DMS53 (cell line): ENCODE measurements around the gene HS3ST2.
"Not testable (repeated sequence)": the region's sequence is repeated elsewhere in the genome, so short reads cannot be mapped to it uniquely, and the experiment has no call there.

Experiments
- DNase-seq: peaks from one replicate; lab custom pipeline; 2025; lab: John Stamatoyannopoulos, UW

HS3ST2 gene

DNA sequence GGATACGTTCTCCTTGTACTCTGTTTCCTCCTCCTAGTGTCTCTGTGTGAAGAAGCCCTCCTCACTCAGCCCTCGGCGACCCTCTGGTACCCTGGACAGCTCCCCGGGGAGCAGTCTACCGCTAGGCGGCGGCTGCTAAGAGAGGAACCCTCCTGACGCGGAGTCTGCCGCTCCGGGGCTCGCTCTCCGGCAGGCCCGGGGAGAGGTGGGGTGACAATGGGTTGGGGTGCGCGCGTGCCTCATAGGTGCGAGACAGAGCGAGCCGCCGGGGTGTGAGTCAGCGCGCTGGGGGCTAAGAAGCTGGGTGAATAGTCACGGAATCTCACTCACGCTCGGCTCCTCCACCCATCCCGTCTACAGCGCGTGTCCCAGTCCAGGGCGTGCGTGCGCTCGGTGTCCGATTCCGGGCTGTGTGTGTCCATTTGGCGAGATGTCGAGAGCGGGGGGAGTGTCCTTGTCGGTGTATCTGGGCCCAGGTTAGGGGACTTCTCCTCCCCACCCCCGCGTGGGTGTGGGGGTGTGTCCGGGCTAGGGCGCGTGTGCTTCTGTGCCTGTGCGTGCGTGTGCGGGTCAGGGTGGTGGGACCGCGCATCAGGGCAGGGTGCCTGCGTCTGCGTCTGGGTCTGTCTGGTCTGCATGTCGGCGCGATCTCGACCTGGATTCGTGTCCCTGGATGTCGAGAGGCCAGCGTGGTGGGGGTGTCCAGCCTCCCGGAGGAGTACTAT, 577 bp upstream of the HS3ST2 start:
- peak; percentile 72 for DNase-seq

GRCh38 chr16:22814711-22815105, 746 bp downstream of the HS3ST2 start:
- DNase-seq, result peak; percentile 68

- DNase-seq, result peak; percentile 22
Measured at GRCh38 chr16:22815863-22816262, 1.9 kb downstream of the HS3ST2 start.

- peak; percentile 82 for DNase-seq
Measured at GRCh38 chr16:22816475-22816874, 2.5 kb downstream of the HS3ST2 start.

- DNase-seq, result not testable (repeated sequence)
Measured at GRCh38 chr16:22818736-22819135, 4.8 kb downstream of the HS3ST2 start.

DNA sequence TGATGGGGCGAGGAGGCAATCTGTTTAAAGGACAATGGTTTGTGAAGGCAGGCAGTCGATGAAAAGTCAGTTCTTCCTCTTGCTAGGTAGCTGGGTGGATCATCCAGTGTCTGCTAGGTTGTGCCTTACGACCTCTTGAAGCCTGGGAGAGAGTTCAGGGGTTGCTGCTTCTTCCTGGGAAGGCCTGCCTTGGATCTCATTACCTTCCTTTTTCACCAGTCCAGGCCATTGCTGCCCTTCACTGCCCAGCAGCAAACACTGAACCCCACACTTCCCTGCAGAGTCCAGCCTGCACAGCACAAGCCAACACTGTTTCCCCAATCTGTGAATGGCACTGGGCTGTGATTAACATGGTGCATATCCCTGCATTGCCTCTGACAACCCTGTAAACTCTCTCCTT, 24.7 kb downstream of the HS3ST2 start:
- no peak for DNase-seq

DNA sequence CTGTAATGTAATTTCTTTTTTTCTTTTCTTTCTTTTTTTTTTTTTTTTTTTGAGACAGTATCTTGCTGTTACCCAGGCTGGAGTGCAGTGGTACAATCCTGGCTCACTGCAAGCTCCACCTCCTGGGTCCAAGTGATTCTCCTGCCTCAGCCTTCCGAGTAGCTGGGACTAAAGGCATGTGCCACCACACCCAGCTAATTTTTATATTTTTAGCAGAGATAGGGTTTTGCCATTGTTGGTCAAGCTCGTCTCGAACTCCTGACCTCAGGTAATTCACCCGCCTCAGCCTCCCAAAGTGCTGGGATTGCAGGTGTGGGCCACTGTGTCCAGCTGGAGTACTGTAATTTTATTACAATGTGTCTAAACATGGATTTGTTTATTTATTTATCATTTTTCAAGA, 28.1 kb downstream of the HS3ST2 start:
- DNase-seq, result not testable (repeated sequence)

GRCh38 chr16:22843122-22843521, 29.2 kb downstream of the HS3ST2 start:
- DNase-seq, result no peak

GRCh38 chr16:22843856-22844255, 29.9 kb downstream of the HS3ST2 start:
- no peak for DNase-seq

- no peak for DNase-seq
Measured at GRCh38 chr16:22844416-22844815, 30.5 kb downstream of the HS3ST2 start.

DNA sequence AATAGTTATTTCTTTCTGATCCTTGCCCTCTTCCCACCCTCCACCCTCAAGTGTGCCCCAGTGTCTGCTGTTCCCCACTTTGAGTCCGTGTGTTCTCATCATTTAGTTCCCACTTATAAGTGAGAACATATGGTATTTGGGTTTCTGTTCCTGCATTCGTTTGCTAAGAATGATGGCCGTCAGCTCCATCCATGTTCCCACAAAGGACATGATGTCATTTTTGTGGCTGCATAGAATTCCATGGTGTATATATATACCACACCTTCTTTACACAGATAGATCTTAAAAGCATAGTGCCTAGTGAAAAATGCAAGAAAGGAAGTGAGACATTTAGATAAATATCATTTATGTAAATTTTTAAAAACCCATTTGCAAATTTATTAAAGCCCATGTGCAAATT, 33.1 kb downstream of the HS3ST2 start:
- no peak for DNase-seq

DNA sequence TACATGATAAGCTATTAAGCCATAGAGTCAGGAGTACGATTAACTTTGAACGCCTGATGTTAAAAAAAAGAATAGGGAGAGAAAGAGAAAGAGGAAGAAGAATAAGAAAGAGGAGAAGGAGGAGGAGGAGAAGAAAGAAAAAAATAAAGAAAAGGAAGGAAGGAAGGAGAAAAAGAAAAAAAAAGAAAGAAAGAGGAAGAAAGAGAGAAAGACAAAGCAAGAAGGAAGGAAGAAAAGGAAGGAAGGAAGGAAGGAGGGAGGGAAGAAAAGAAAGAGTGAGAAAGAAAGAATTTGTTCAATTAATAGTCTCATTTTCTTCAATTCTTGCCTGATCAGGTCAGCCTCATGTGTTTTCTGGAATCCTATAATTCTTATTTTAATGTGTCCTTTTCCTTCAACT, 33.7 kb downstream of the HS3ST2 start:
- DNase-seq, result no peak

DNA sequence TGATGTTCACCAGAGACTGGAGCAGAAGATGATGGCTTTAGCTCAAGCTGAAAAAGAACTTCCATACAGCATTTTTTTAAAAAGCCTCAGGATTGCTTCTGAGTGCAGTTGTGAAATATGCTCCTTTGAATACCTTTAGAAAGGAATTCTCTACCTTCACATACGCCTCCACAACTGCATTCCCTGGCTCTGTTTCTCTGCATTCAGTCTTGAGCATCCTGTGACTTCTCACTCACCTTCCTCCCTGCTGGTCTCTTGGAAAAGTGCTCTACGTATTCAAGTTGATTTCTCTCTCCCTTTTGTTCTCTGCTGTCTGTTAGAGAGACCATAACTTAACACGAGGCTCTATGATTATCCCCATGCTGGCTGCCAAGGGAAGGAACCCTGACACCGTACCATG, 34.5 kb downstream of the HS3ST2 start:
- no peak for DNase-seq

GRCh38 chr16:22849517-22849916, 35.6 kb downstream of the HS3ST2 start:
- no peak for DNase-seq

GRCh38 chr16:22855231-22855630, 41.3 kb downstream of the HS3ST2 start:
- DNase-seq, result no peak

DNA sequence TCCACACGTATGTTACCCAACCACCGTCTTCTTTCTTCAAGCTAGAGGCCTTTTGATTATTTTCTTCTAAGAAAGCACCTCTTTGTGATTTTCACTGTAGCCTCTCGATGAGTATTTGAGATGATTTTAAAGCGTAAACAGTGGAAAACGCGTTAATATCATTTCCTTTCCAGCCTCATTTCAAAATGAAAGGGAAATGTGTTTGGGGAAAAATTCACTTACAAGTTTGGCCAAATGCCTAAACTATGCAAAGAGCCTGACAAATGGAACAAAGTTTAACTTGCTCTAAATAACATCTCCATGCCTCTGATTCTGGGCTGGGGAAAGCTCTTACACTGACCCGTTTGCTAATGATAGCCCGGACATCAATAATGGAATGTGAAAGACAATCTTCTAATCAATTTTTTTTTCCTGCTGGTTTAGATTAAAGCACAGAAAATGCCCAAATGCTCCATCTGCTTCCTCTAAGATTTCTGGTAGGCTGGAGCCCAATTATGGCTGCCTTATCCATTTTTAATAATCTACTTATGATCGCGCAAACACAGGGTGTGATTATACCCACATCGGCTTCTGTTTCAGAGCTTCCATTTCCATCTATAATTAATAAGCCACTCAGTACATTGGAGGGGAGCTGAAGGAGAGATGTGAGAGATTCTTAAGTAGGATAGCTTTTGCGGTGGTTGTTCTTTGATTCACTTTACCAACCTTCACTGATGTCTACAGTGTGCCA, 43.5 kb downstream of the HS3ST2 start:
- no peak for DNase-seq

GRCh38 chr16:22859925-22860324, 46.0 kb downstream of the HS3ST2 start:
- DNase-seq, result no peak

- DNase-seq, result no peak
Measured at GRCh38 chr16:22861580-22861979, 47.6 kb downstream of the HS3ST2 start.

DNA sequence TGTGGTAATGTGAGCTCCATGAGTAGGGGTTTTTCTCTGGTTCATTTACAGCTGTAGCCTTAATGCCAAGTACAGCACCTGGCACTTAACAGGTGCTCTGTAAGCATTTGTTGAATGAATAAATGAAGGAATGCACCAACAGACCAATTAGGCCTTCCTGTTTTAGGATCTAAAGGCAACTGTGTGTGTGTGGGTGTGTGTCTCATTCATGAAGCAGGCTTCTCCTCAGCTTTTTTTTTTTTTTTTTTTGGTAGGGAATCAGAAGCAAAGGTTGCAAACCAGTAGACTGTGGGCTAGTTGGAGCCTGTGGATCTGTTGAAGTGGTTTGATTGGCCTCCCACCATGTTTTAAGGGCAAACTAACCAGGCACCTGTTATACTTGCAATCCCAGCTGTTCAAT, 48.1 kb downstream of the HS3ST2 start:
- no peak for DNase-seq

DNA sequence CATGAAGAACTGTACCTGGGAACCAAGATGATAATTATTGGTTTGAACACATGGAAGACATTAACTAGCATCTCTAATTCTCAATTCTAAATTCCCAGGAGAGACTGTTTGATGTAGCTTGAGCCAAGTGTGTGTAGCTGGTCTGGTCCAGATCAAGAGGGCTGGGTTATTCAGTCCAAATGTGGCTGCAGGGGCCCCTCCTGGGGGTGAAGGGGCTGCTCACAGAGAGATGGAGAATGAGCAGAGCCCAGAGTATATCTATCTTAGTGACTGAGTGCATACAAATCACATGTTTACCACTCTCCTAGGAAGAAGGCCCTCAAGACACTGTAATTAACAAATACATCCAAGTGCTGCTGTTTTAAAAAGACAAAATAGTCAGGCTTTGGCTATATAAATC, 50.4 kb downstream of the HS3ST2 start:
- no peak for DNase-seq

DNA sequence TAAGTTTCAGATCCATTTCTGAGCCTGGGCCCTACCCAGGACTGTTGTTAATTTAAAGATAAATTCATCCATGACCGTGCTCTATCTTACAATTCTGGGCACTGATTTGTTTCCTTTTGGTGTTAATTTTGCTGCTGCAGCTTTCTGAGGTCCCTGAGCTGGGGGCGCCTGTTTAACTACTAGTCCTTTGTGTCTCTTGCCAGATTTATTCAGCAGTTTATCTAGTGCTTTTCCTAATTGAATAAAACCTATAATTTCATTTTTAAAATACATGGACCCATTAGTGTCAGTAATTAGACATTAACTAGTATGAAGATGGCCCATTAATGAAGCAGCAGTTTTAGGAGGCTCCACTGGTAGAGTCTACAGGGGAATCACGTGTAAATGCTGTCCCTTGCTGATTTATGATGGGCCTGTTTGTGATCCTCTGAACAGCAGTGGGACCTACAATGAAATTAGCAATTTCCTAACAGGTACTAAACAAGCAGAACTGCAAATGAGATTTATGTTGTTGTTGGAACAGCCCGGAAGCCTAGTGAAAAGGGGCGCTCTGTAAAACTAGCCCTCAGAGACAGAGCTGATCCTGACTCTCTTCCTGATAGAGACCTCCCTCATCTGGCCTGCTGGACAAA, 54.7 kb downstream of the HS3ST2 start:
- no peak for DNase-seq

- DNase-seq, result no peak
Measured at GRCh38 chr16:22871861-22872260, 57.9 kb downstream of the HS3ST2 start.

DNA sequence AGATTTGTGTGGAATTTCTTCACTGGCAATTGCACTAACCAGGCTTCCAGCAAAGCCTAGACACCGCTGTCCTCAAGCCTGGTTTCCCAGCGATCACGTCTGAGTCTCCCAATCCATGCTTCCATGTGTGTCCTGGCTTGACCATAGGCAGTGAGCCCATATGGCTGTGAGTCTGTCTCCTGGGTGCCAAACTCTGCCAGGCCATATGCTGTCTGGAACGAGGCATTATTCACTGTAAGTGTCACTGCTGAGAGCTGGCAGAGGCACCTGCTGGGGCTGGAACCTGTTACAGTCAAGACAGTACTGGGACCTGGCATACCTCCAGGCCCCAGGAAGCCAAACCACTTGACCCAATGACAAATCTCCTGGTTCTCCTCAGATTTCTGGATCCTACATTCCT, 60.4 kb downstream of the HS3ST2 start:
- peak; percentile 4 for DNase-seq
